ENCODE results near the gene CROCC2. TPM values are rescaled to one million over a fixed set of nuclear protein-coding genes. Genes with fewer than 3 reads are reported as not detected.

Gene CROCC2
- total RNA-seq, 1 donor from 2014 or later = not detected

GRCh38 chr2:240933966-240934700 is 28.0 kb downstream of the CROCC2 start:
- no peak overlapping the region for H3K4me3 Mint-ChIP-seq (ENCODE audit: unreplicated experiment)
- H3K4me1 Mint-ChIP-seq (ENCODE audit: low read depth) = no peaks in the 10 kb centered on the region
- TF ChIP-seq CTCF (IDR thresholded peaks at IDR 0.05) = no peak
- peaks cover 40% of the 10 kb centered on the region for H3K27me3 Mint-ChIP-seq (ENCODE audit: low read depth)
- H3K9me3 Mint-ChIP-seq (ENCODE audit: low read depth) = peaks cover 21% of the 10 kb centered on the region
- H3K36me3 Mint-ChIP-seq (ENCODE audit: low read depth) = peaks cover 6% of the 10 kb centered on the region
- DNase-seq (ENCODE audit: low spot score) = peak; percentile 89
- no peak overlapping the region for H3K27ac Mint-ChIP-seq (ENCODE audit: unreplicated experiment)

GRCh38 chr2:240934701-240935102 is 28.6 kb downstream of the CROCC2 start:
- no peak overlapping the region for H3K4me3 Mint-ChIP-seq (ENCODE audit: unreplicated experiment)
- no peak for TF ChIP-seq CTCF (IDR thresholded peaks at IDR 0.05)
- peaks cover 21% of the 10 kb centered on the region for H3K9me3 Mint-ChIP-seq (ENCODE audit: low read depth)
- H3K4me1 Mint-ChIP-seq (ENCODE audit: low read depth) = no peaks in the 10 kb centered on the region
- H3K36me3 Mint-ChIP-seq (ENCODE audit: low read depth) = peaks cover 6% of the 10 kb centered on the region
- peaks cover 41% of the 10 kb centered on the region for H3K27me3 Mint-ChIP-seq (ENCODE audit: low read depth)
- DNase-seq (ENCODE audit: low spot score) = no peak
- H3K27ac Mint-ChIP-seq (ENCODE audit: unreplicated experiment) = no peak overlapping the region

GRCh38 chr2:240935103-240935876 is 29.2 kb downstream of the CROCC2 start:
- Mint-ChIP-seq H3K9me3 (ENCODE audit: low read depth) (peaks cover 21% of the 10 kb centered on the region), H3K27ac (ENCODE audit: unreplicated experiment) (no peak overlapping the region), H3K4me3 (ENCODE audit: unreplicated experiment) (no peak overlapping the region), H3K4me1 (ENCODE audit: low read depth) (no peaks in the 10 kb centered on the region), H3K27me3 (ENCODE audit: low read depth) (peaks cover 44% of the 10 kb centered on the region), H3K36me3 (ENCODE audit: low read depth) (peaks cover 6% of the 10 kb centered on the region)
- peak; percentile 88 for DNase-seq (ENCODE audit: low spot score)
- no peak for TF ChIP-seq CTCF (IDR thresholded peaks at IDR 0.05)

GRCh38 chr2:240936106-240936505 is 30.0 kb downstream of the CROCC2 start:
- Mint-ChIP-seq H3K36me3 (ENCODE audit: low read depth) (peaks cover 9% of the 10 kb centered on the region), H3K4me3 (ENCODE audit: unreplicated experiment) (no peak overlapping the region), H3K27ac (ENCODE audit: unreplicated experiment) (no peak overlapping the region), H3K27me3 (ENCODE audit: low read depth) (peaks cover 50% of the 10 kb centered on the region), H3K9me3 (ENCODE audit: low read depth) (peaks cover 24% of the 10 kb centered on the region), H3K4me1 (ENCODE audit: low read depth) (no peaks in the 10 kb centered on the region)
- peak; percentile 60 for DNase-seq (ENCODE audit: low spot score)
- TF ChIP-seq CTCF (IDR thresholded peaks at IDR 0.05) = no peak

- TF ChIP-seq CTCF (IDR thresholded peaks at IDR 0.05) = no peak
- Mint-ChIP-seq H3K27ac (ENCODE audit: unreplicated experiment) (no peak overlapping the region), H3K27me3 (ENCODE audit: low read depth) (peaks cover 26% of the 10 kb centered on the region), H3K9me3 (ENCODE audit: low read depth) (peaks cover 5% of the 10 kb centered on the region), H3K36me3 (ENCODE audit: low read depth) (peaks cover 3% of the 10 kb centered on the region), H3K4me1 (ENCODE audit: low read depth) (no peaks in the 10 kb centered on the region), H3K4me3 (ENCODE audit: unreplicated experiment) (no peak overlapping the region)
- DNase-seq (ENCODE audit: low spot score) = peak; percentile 73
Measured at GRCh38 chr2:240946046-240946445, 39.9 kb downstream of the CROCC2 start.

Measured in chondrocyte (in vitro differentiated cells).